GM12878 (cell line): Measurements from ENCODE around the gene PTPMT1. TPM values are rescaled to one million over a fixed set of nuclear protein-coding genes. Genes with fewer than 3 reads are reported as not detected.

Experiments used
- ATAC-seq: fragments of 200-7000 bp; cut with Tn5 transposase; 3 replicates; pipeline ENCODE4 v1.9.1; 2020; ENCODE audit warnings: mild to moderate bottlenecking, moderate library complexity
- BruUV-seq: library from RNA; stranded (reverse); fragments of 400-500 nt; replicated peaks from 2 replicates; lab custom pipeline; 2021; lab: Mats Ljungman, UMichigan
- CTCF ChIA-PET: fragments of 300-600 bp; sonication (Branson Sonifier 250); formaldehyde crosslinking; extraction: SDS; loops from one replicate; lab custom pipeline; 2021; ENCODE audit warnings: inconsistent platforms; lab: Yijun Ruan, JAX
- POLR2A ChIA-PET: fragments of 350-600 bp; formaldehyde crosslinking; extraction: SDS; loops from one replicate; lab custom pipeline; 2021; ENCODE audit warnings: inconsistent platforms; lab: Charles Lee
- RAD21 ChIA-PET: fragments of 300-600 bp; sonication (Branson Sonifier 250); formaldehyde crosslinking; loops from one replicate; lab custom pipeline; 2023; ENCODE audit warnings: antibody characterized with exemption; ENCODE audit not compliant: unreplicated experiment; lab: Charles Lee
- SMC1A ChIA-PET: fragments of 300-600 bp; sonication (Branson Sonifier 250); formaldehyde crosslinking; loops from one replicate; lab custom pipeline; 2023; ENCODE audit not compliant: unreplicated experiment, uncharacterized antibody; lab: Charles Lee
- DNase-seq: peaks from one replicate; pipeline ENCODE4 v3.0.0-alpha.2; 2011; ENCODE audit warnings: low read depth, low spot score
- FAIRE-seq: peaks from 3 replicates; lab custom pipeline; 2011; peaks lifted over from hg19 to GRCh38; lab: Jason Lieb, UNC
- H2AFZ ChIP-seq: 2 replicates; pipeline ENCODE4 v1.6.0; 2011; ENCODE audit warnings: low read depth, low read length, control low read depth; ENCODE audit not compliant: control insufficient read depth
- H3K27ac ChIP-seq: 2 replicates; pipeline ENCODE4 v1.5.1; 2011; ENCODE audit warnings: control low read depth; ENCODE audit not compliant: control insufficient read depth, insufficient read depth
- H3K27me3 ChIP-seq, 2 experiments: replicated peaks in 1 of 2; 2 replicates each; pipeline versions ENCODE4 v1.6.0 to v1.6.1; 2011; ENCODE audit warnings: low read length in 1 of 2; ENCODE audit not compliant: control insufficient read depth in 2 of 2, insufficient read depth in 2 of 2
- H3K36me3 ChIP-seq, 2 experiments: 2 replicates each; pipeline ENCODE4 v1.5.1; 2011; ENCODE audit warnings: low read length in 1 of 2; ENCODE audit not compliant: control insufficient read depth in 2 of 2, insufficient read depth in 2 of 2
- H3K4me1 ChIP-seq: 2 replicates; pipeline ENCODE4 v1.6.1; 2011; ENCODE audit warnings: mild to moderate bottlenecking, low read length, moderate library complexity, mixed read lengths; ENCODE audit not compliant: control insufficient read depth, insufficient read depth
- H3K4me2 ChIP-seq: 2 replicates; pipeline ENCODE4 v1.6.0; 2011; ENCODE audit warnings: control low read depth; ENCODE audit not compliant: control insufficient read depth, insufficient read depth
- H3K4me3 ChIP-seq: fragments of 200-600 bp; sonication (generic); 2 replicates; pipeline ENCODE4 v1.5.1; 2016
- H3K79me2 ChIP-seq: 2 replicates; pipeline ENCODE4 v1.6.0; 2011; ENCODE audit warnings: low read length; ENCODE audit not compliant: control insufficient read depth, insufficient read depth
- H3K9ac ChIP-seq: 2 replicates; pipeline ENCODE4 v1.8.0; 2011; ENCODE audit warnings: low read length, control low read depth, mixed read lengths; ENCODE audit not compliant: control insufficient read depth, insufficient read depth
- H3K9me3 ChIP-seq: replicated peaks from 3 replicates; pipeline ENCODE4 v1.5.1; 2011; ENCODE audit warnings: mild to moderate bottlenecking, low read length; ENCODE audit not compliant: control insufficient read depth, insufficient read depth
- H4K20me1 ChIP-seq: 2 replicates; pipeline ENCODE4 v1.6.0; 2011; ENCODE audit not compliant: control insufficient read depth, insufficient read depth
- CHD2 ChIP-seq: IDR thresholded peaks from 2 replicates; pipeline ENCODE4 v1.6.1; 2011; ENCODE audit warnings: low read depth, low read length, improper control_type of control experiment, borderline replicate concordance
- GATAD2B ChIP-seq: fragments of 450-650 bp; conservative IDR thresholded peaks from 2 replicates; pipeline ENCODE4 v1.6.1; 2017; ENCODE audit warnings: low read depth, mild to moderate bottlenecking, moderate library complexity
- NR2C1 ChIP-seq: fragments of 450-650 bp; IDR thresholded peaks from 2 replicates; pipeline ENCODE4 v1.6.1; 2017; ENCODE audit warnings: antibody characterized with exemption, mild to moderate bottlenecking, moderate library complexity
- RFX5 ChIP-seq: IDR thresholded peaks from 2 replicates; pipeline ENCODE4 v1.6.1; 2011; ENCODE audit warnings: low read depth, low read length, improper control_type of control experiment
- SMAD1 ChIP-seq: fragments of 450-650 bp; IDR thresholded peaks from 2 replicates; pipeline ENCODE4 v1.6.1; 2018; ENCODE audit warnings: mild to moderate bottlenecking, low read depth; ENCODE audit not compliant: partially characterized antibody
- SMAD5 ChIP-seq: IDR thresholded peaks from 2 replicates; pipeline ENCODE4 v1.6.1; 2016; ENCODE audit warnings: antibody characterized with exemption, low read depth
- WRNIP1 ChIP-seq: IDR thresholded peaks from 2 replicates; pipeline ENCODE4 v1.6.1; 2011; ENCODE audit warnings: low read depth, low read length, improper control_type of control experiment, borderline replicate concordance
- ZNF384 ChIP-seq: IDR thresholded peaks from 2 replicates; pipeline ENCODE4 v1.6.1; 2012; ENCODE audit warnings: low read depth, mild to moderate bottlenecking, low read length, improper control_type of control experiment, borderline replicate concordance
- ZNF592 ChIP-seq: fragments of 450-650 bp; IDR thresholded peaks from 2 replicates; pipeline ENCODE4 v1.6.1; 2017; ENCODE audit warnings: mild to moderate bottlenecking, moderate library complexity
- WGBS: methylation state at CpG from one replicate; pipeline ENCODE4 v1.1.6; 2016; ENCODE audit warnings: low lambda C conversion rate; ENCODE audit not compliant: insufficient replicate concordance, insufficient coverage; ENCODE audit errors: missing lambda C conversion rate; 5-methylcytosine and 5-hydroxymethylcytosine counted together
- in situ Hi-C: fragments of 300-500 bp; cut with MboI; formaldehyde crosslinking; loops from 9 replicates; pipeline ENCODE4 v1.14.3; 2018; ENCODE audit warnings: mixed read lengths
- intact Hi-C: fragments of 100-400 bp; cut with micrococcal nuclease; formaldehyde crosslinking; loops from one replicate; pipeline ENCODE4 v1.14.2; 2022; ENCODE audit not compliant: unreplicated experiment
- polyA plus RNA-seq, 11 experiments: library from polyadenylated mRNA; depleted of rRNA in 4 of 11; unstranded in 6 of 11; stranded (reverse) in 5 of 11; fragments of >200 nt; fragmentation: Nextera tagmentation in 4 of 11; fragmentation: Illumina TruSeq in 1 of 11; extraction: Ambion mirVana in 4 of 11; extraction: Trizol in 1 of 11; gene quantifications; 1 replicate in 1 of 11; 2 replicates in 10 of 11; pipeline versions ENCODE4 v1.2.1 to v1.2.3, GENCODE V29; 2011 to 2016; ENCODE audit warnings: inconsistent platforms in 2 of 11, missing spikeins in 2 of 11, low read depth in 1 of 11
- total RNA-seq, 4 experiments: library from RNA; depleted of rRNA in 3 of 4; stranded (reverse); fragments of >200 nt in 3 of 4; fragmentation: Illumina TruSeq in 1 of 4; extraction: Trizol in 1 of 4; gene quantifications; 2 replicates each; pipeline versions ENCODE4 v1.2.1 to v1.2.3, GENCODE V29; 2013 to 2021
- TF ChIP-seq, protein P1 (sequence below): fragments of 450-650 bp; IDR thresholded peaks from 2 replicates; pipeline ENCODE4 v1.6.1; 2017; ENCODE audit warnings: mild to moderate bottlenecking, low read depth, inconsistent platforms; ENCODE audit not compliant: poor library complexity, severe bottlenecking

The PTPMT1 gene
- total and polyA plus RNA-seq, 10 of the 15 experiments (the other 5 are each of a cell fraction or from before 2014, with no cell fraction given): 12.0 to 116 (median 58.2) TPM

GRCh38 chr11:47605921-47606320 lies 40.5 kb downstream of the PTPMT1 start:
- ChIA-PET RAD21 (no interaction called here), SMC1A (interaction anchor here (0.7 kb wide), 2 partner anchors 14 to 1784 kb away, joined by 3 to 4 read pairs; no protein-coding TSS in a partner anchor), POLR2A (interaction anchor here (0.5 kb wide), 1 partner anchor 391 kb away, joined by 4 read pairs; the partner anchor contains the start of gene DDB2), CTCF (no interaction called here)
- 59% methylated on average over 3 of the region's 3 CpGs for WGBS
- Histone ChIP-seq H3K9ac (no peak overlapping the region), H3K4me1 (no peaks in the 10 kb centered on the region), H3K4me2 (no peak overlapping the region), H2AFZ (no peak overlapping the region), H3K4me3 (no peak overlapping the region), H4K20me1 (no peaks in the 10 kb centered on the region), H3K27me3 (no peaks in the 10 kb centered on the region; a peak in 1 of 4 replicates), H3K36me3 (no peaks in the 10 kb centered on the region), H3K9me3 (no peaks in the 10 kb centered on the region), H3K27ac (no peak overlapping the region), H3K79me2 (no peaks in the 10 kb centered on the region)
- BruUV-seq: no TSS peak
- intact Hi-C loops: no loop called here
- no peak for DNase-seq
- FAIRE-seq: no peak
- no peak for ATAC-seq
- in situ Hi-C loops: no loop called here
- TF ChIP-seq WRNIP1: no peak
- TF ChIP-seq SMAD5: no peak
- TF ChIP-seq CHD2: no peak
- no peak for TF ChIP-seq NR2C1
- TF ChIP-seq ZNF592: no peak
- no peak for TF ChIP-seq GATAD2B
- TF ChIP-seq, protein P1, sequence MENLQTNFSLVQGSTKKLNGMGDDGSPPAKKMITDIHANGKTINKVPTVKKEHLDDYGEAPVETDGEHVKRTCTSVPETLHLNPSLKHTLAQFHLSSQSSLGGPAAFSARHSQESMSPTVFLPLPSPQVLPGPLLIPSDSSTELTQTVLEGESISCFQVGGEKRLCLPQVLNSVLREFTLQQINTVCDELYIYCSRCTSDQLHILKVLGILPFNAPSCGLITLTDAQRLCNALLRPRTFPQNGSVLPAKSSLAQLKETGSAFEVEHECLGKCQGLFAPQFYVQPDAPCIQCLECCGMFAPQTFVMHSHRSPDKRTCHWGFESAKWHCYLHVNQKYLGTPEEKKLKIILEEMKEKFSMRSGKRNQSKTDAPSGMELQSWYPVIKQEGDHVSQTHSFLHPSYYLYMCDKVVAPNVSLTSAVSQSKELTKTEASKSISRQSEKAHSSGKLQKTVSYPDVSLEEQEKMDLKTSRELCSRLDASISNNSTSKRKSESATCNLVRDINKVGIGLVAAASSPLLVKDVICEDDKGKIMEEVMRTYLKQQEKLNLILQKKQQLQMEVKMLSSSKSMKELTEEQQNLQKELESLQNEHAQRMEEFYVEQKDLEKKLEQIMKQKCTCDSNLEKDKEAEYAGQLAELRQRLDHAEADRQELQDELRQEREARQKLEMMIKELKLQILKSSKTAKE: no peak
- no peak for TF ChIP-seq RFX5
- TF ChIP-seq ZNF384: no peak
- no peak for TF ChIP-seq SMAD1
